Endothelial cell of umbilical vein (primary cell): Measurements from ENCODE around the gene FAM120C. TPM values are rescaled to one million over a fixed set of nuclear protein-coding genes. Genes with fewer than 3 reads are reported as not detected.

Source experiments
- BruUV-seq: library from RNA; stranded (reverse); fragments of 400-500 nt; replicated peaks from 2 replicates; lab custom pipeline; 2021; lab: Mats Ljungman, UMichigan
- CTCF ChIA-PET: fragments of 300-600, 350-600 bp; sonication (Branson Sonifier 250); formaldehyde crosslinking; loops from one replicate; lab custom pipeline; 2021; ENCODE audit warnings: antibody characterized with exemption, inconsistent platforms; lab: Charles Lee
- POLR2A ChIA-PET: fragments of 300-600, 350-600 bp; sonication (Branson Sonifier 250); formaldehyde crosslinking; loops from one replicate; lab custom pipeline; 2021; ENCODE audit warnings: antibody characterized with exemption, inconsistent platforms; lab: Charles Lee
- DNase-seq: peaks from one replicate; pipeline ENCODE4 v3.0.0-alpha.2; 2011; ENCODE audit warnings: low read depth, low spot score
- FAIRE-seq: peaks from 2 replicates; lab custom pipeline; 2011; peaks lifted over from hg19 to GRCh38; lab: Jason Lieb, UNC
- H2AFZ ChIP-seq: 2 replicates; pipeline ENCODE4 v1.6.0; 2012; ENCODE audit warnings: low read depth, low read length, control low read depth, inconsistent platforms
- H3K27ac ChIP-seq: 2 replicates; pipeline ENCODE4 v1.5.1; 2011; ENCODE audit warnings: low read depth, mild to moderate bottlenecking, control low read depth, low read length, moderate library complexity; ENCODE audit not compliant: insufficient read depth
- H3K27me3 ChIP-seq, 2 experiments: 2 replicates each; pipeline versions ENCODE4 v1.6.0 to v1.6.1; 2011; ENCODE audit warnings: low read length in 2 of 2, mixed read lengths in 1 of 2; ENCODE audit not compliant: control insufficient read depth in 2 of 2, insufficient read depth in 2 of 2
- H3K36me3 ChIP-seq, 2 experiments: 2 replicates in 1 of 2; 3 replicates in 1 of 2; pipeline ENCODE4 v1.5.1; 2011; ENCODE audit warnings: low read length in 2 of 2, mild to moderate bottlenecking in 1 of 2, moderate library complexity in 1 of 2; ENCODE audit not compliant: control insufficient read depth in 2 of 2, insufficient read depth in 2 of 2; ENCODE audit errors: extremely low read depth in 1 of 2
- H3K4me1 ChIP-seq: 3 replicates; pipeline ENCODE4 v1.5.1; 2011; ENCODE audit warnings: mild to moderate bottlenecking, low read length; ENCODE audit not compliant: control insufficient read depth, insufficient read depth; ENCODE audit errors: extremely low read depth
- H3K4me2 ChIP-seq: 2 replicates; pipeline ENCODE4 v1.6.1; 2011; ENCODE audit warnings: low read length, control low read depth, mixed read lengths; ENCODE audit not compliant: insufficient read depth
- H3K4me3 ChIP-seq, 3 experiments: fragments of 200-600 bp in 1 of 3; sonication (generic), shearing (Covaris generic) in 1 of 3; replicated peaks in 1 of 3; 2 replicates each; pipeline ENCODE4 v1.5.1; 2011 to 2016; ENCODE audit warnings: control low read depth in 3 of 3, low read length in 3 of 3, mild to moderate bottlenecking in 2 of 3, inconsistent platforms in 1 of 3, low read depth in 1 of 3, moderate library complexity in 1 of 3; ENCODE audit not compliant: insufficient read depth in 1 of 3
- H3K79me2 ChIP-seq: 2 replicates; pipeline ENCODE4 v1.6.0; 2012; ENCODE audit warnings: low read length, inconsistent platforms; ENCODE audit not compliant: control insufficient read depth, insufficient read depth
- H3K9ac ChIP-seq: replicated peaks from 2 replicates; pipeline ENCODE3; 2011; ENCODE audit warnings: low read length, control low read depth; ENCODE audit not compliant: insufficient read depth; ENCODE audit errors: extremely low read depth
- H3K9me1 ChIP-seq: replicated peaks from 3 replicates; pipeline ENCODE4 v1.6.0; 2011; ENCODE audit warnings: mild to moderate bottlenecking, low read length; ENCODE audit not compliant: control insufficient read depth, insufficient read depth; ENCODE audit errors: extremely low read depth
- H3K9me3 ChIP-seq: replicated peaks from 2 replicates; pipeline ENCODE4 v1.5.1; 2012; ENCODE audit warnings: low read length, inconsistent platforms; ENCODE audit not compliant: control insufficient read depth, insufficient read depth
- H4K20me1 ChIP-seq: replicated peaks from 2 replicates; pipeline ENCODE3; 2011; ENCODE audit warnings: mild to moderate bottlenecking, low read length; ENCODE audit not compliant: control insufficient read depth, insufficient read depth; ENCODE audit errors: extremely low read depth
- EZH2 ChIP-seq: IDR thresholded peaks from 2 replicates; pipeline ENCODE4 v1.6.1; 2012; ENCODE audit warnings: borderline replicate concordance, low read depth, mild to moderate bottlenecking, moderate library complexity, low read length, inconsistent platforms; ENCODE audit not compliant: severe bottlenecking
- FOS ChIP-seq: IDR thresholded peaks from 2 replicates; pipeline ENCODE4 v1.6.1; 2011; ENCODE audit warnings: mild to moderate bottlenecking, low read length, moderate library complexity, borderline replicate concordance; ENCODE audit not compliant: insufficient read depth
- GATA2 ChIP-seq: IDR thresholded peaks from 2 replicates; pipeline ENCODE4 v1.7.0; 2011; ENCODE audit warnings: low read depth, mild to moderate bottlenecking, moderate library complexity, mixed read lengths, low read length; ENCODE audit not compliant: insufficient read length, insufficient read depth
- JUN ChIP-seq: IDR thresholded peaks from 2 replicates; pipeline ENCODE4 v1.6.1; 2011; ENCODE audit warnings: borderline replicate concordance, low read depth; ENCODE audit not compliant: insufficient read length, insufficient read depth
- MAX ChIP-seq: IDR thresholded peaks from 2 replicates; pipeline ENCODE4 v1.6.1; 2011; ENCODE audit not compliant: insufficient read depth, insufficient read length
- MYC ChIP-seq: IDR thresholded peaks from one replicate; pipeline ENCODE4 v1.6.1; 2011; ENCODE audit warnings: mild to moderate bottlenecking, low read depth, low read length
- POLR2A ChIP-seq: IDR thresholded peaks from 2 replicates; pipeline ENCODE4 v1.6.1; 2012; ENCODE audit warnings: low read depth, mild to moderate bottlenecking, control low read depth, low read length
- POLR2AphosphoS5 ChIP-seq: IDR thresholded peaks from 2 replicates; pipeline ENCODE4 v1.6.1; 2012; ENCODE audit warnings: low read depth, mild to moderate bottlenecking, control low read depth, low read length, moderate library complexity; ENCODE audit not compliant: insufficient read depth
- dilution Hi-C: fragments of 300-500 bp; cut with MboI; formaldehyde crosslinking; loops from one replicate; pipeline ENCODE4 v1.15.0; 2019; ENCODE audit warnings: low sequenced_read_pairs; ENCODE audit not compliant: extremely low pct_ligation_motif_present
- intact Hi-C: fragments of 100-400 bp; cut with micrococcal nuclease; formaldehyde crosslinking; loops from one replicate; pipeline ENCODE4 v1.10.0; 2022
- polyA plus RNA-seq, 4 experiments: library from polyadenylated mRNA; depleted of rRNA in 3 of 4; stranded (reverse) in 3 of 4; unstranded in 1 of 4; fragments of >200 nt; gene quantifications; 2 replicates each; pipeline versions ENCODE4 v1.2.1 to v1.2.3, GENCODE V29; 2011 to 2012; ENCODE audit warnings: missing spikeins in 1 of 4
- total RNA-seq: library from RNA; stranded (reverse); gene quantifications from 2 replicates; pipeline ENCODE4 v1.2.3, GENCODE V29; 2021
- TF ChIP-seq, protein P1 (sequence below), 2 donors: IDR thresholded peaks; 1 replicate in 1 of 2; 2 replicates in 1 of 2; pipeline ENCODE4 v1.5.1; 2011; ENCODE audit warnings: low read length in 2 of 2, mild to moderate bottlenecking in 2 of 2, moderate library complexity in 2 of 2, control low read depth in 1 of 2, inconsistent platforms in 1 of 2, low read depth in 1 of 2; ENCODE audit not compliant: insufficient read depth in 1 of 2; ENCODE audit errors: extremely low read depth in 1 of 2

Gene FAM120C
- total and polyA plus RNA-seq, 2 donors (not counting 3 experiments of a cell fraction or from before 2014, with no cell fraction given): 4.2 to 11.4 TPM

GRCh38 chrX:54213603-54214002 lies 30.5 kb upstream of the FAM120C start:
- H3K4me3 ChIP-seq: no peak overlapping the region
- H3K4me1 ChIP-seq: no peaks in the 10 kb centered on the region
- ChIA-PET CTCF (no interaction called here), POLR2A (no interaction called here)
- DNase-seq: no peak
- TF ChIP-seq FOS: no peak
- TF ChIP-seq JUN: no peak
- no peak for TF ChIP-seq MYC
- no peak for TF ChIP-seq POLR2AphosphoS5
- no peak for TF ChIP-seq GATA2
- no peak for TF ChIP-seq POLR2A
- no peak for TF ChIP-seq EZH2
- TF ChIP-seq, protein P1, sequence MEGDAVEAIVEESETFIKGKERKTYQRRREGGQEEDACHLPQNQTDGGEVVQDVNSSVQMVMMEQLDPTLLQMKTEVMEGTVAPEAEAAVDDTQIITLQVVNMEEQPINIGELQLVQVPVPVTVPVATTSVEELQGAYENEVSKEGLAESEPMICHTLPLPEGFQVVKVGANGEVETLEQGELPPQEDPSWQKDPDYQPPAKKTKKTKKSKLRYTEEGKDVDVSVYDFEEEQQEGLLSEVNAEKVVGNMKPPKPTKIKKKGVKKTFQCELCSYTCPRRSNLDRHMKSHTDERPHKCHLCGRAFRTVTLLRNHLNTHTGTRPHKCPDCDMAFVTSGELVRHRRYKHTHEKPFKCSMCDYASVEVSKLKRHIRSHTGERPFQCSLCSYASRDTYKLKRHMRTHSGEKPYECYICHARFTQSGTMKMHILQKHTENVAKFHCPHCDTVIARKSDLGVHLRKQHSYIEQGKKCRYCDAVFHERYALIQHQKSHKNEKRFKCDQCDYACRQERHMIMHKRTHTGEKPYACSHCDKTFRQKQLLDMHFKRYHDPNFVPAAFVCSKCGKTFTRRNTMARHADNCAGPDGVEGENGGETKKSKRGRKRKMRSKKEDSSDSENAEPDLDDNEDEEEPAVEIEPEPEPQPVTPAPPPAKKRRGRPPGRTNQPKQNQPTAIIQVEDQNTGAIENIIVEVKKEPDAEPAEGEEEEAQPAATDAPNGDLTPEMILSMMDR (IDR thresholded peaks at IDR 0.05; ENCODE audit: extremely low read depth in 1 of 2, insufficient read depth in 1 of 2, low read depth in 1 of 2, low read length in 2 of 2): no peak
- TF ChIP-seq MAX: no peak
- H4K20me1 ChIP-seq: no peaks in the 10 kb centered on the region
- no TSS peak for BruUV-seq
- H3K9ac ChIP-seq: no peak overlapping the region
- H3K36me3 ChIP-seq: no peaks in the 10 kb centered on the region
- H3K27ac ChIP-seq: no peak overlapping the region
- no peaks in the 10 kb centered on the region for H3K79me2 ChIP-seq
- FAIRE-seq: peak; percentile 40
- no peaks in the 10 kb centered on the region for H3K9me1 ChIP-seq
- dilution Hi-C loops (no loop called here), intact Hi-C loops (no loop called here)
- H3K27me3 ChIP-seq: no peaks in the 10 kb centered on the region
- H3K9me3 ChIP-seq: no peaks in the 10 kb centered on the region
- no peak overlapping the region for H2AFZ ChIP-seq
- no peak overlapping the region for H3K4me2 ChIP-seq
